HG03342 (cell line): ENCODE data around the gene LRRC7.
"Not testable (repeated sequence)": the region's sequence is repeated elsewhere in the genome, so short reads cannot be mapped to it uniquely, and the experiment has no call there.

ENCODE experiments used
- ATAC-seq: cut with Tn5 transposase; IDR thresholded peaks from one replicate; pipeline ENCODE4 v1.9.1; 2021; ENCODE audit warnings: mild to moderate bottlenecking, moderate library complexity; ENCODE audit not compliant: unreplicated experiment

Gene LRRC7

DNA sequence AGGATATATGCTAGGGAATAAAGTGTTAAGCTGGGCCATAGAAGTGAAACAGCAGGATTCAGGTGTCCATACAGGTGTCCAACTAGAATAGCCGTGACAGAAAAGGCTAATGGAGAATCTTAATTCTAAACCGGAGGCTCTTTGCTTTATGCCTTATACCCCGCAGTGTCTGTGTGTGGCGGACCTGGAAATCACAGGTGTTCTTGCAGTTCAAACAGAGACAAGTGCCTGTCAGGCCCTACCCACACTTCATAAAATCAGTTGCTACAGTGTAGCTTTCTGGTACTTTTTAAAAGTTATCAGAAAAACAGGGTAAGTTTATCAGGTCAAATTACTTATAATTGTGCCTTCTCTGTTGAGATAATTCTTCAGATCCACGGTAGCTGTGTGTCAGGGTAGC lies 293.9 kb downstream of the LRRC7 start:
- no peak for ATAC-seq

DNA sequence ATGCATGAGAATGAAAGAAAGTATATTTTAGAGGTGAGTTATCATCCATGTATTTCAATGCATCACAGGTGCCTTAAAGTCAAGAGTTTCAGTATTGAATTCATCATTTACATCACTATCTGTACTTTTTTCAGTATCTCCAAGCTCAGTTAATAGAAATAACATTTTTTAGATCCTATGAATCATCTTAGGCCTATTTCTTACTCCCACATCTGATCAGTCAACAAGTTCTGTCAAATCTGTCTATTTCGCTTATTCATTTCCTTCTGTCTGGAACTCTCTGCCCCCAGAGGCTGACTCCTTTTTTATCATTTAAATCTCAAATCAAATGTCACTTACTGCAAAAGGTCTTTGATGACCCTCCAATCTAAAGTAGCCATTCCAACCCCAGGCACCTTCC lies 295.2 kb downstream of the LRRC7 start:
- ATAC-seq: no peak

DNA sequence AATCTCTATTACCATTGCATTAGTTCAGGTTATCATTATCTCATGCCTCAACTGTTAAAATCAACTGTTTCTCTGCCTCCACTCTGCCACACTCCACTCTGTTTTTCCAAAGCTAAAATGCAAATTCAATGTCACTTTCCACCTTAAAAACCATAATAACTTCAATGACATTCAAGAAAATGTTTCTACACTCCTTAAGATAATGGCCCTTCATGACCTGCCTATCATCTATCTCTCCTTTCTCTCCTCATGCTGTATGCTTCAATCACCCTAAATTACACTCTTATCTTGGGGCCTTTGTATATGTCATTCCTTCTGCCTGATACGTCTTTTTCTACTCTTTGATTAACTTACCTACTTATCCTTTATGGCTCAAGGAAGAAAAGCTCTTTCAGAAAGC lies 296.0 kb downstream of the LRRC7 start:
- no peak for ATAC-seq

DNA sequence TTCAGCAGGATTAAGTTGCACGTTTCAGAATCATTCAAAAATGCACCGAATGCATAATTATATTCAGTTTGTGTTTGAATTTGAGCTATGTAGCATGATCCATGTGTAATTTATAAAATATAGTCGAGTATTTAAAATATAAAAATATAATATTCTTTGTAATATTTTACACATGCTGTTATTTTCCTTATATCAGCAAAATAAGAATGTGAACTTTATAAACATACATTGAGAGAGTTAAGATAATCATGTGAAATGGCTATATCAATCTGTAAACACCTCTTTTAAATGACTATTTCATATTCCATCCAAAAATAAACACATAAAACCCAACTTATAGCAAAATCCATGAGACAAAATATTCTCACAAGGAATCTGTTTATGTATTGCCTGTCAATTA lies 303.7 kb downstream of the LRRC7 start:
- ATAC-seq: no peak

DNA sequence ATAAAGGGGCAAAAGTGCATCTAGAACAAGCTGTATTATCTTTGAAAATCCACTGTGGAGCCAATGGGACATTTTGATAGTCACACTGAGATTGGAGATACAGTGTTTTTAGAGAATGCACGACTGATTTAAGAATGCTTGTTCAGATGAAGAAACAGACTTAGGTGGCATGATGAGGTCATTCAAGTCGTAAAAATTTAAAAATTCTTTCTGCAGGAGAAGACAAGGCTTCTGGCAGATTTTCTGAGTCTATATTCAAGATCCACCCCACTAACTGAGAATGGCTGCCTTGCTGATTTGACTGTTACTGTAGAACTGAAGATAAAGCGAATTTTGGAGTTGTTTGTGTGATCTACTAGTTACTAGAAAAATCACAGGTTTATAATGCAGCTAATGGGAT lies 310.6 kb downstream of the LRRC7 start:
- ATAC-seq: no peak

DNA sequence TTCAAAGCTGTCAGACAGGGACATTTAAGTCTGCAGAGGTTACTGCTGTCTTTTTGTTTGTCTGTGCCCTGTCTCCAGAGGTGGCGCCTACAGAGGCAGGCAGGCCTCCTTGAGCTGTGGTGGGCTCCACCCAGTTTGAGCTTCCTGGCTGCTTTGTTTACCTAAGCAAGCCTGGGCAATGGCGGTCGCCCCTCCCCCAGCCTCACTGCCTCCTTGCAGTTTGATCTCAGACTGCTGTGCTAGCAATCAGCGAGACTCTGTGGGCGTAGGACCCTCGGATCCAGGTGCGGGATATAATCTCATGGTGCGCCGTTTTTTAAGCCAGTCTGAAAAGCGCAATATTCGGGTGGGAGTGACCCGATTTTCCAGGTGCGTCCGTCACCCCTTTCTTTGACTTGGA lies 320.3 kb downstream of the LRRC7 start:
- ATAC-seq: not testable (repeated sequence)

DNA sequence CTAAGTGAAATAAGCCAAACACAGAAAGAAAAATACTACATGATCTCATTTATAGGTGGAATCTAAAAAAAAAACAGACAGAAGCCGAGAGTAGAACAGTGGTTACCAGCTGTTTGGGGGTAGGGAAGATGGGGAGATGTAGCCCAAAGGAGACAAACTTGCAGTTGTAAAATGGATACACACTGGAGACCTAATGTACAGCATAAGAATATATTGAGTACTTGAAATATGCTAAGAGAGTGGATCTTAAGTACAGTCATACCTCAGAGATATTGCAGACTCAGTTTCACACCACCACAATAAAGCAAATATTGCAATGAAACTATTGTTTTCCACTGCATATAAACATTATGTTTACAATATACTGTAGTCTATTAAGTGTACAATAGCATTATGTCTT lies 320.9 kb downstream of the LRRC7 start:
- ATAC-seq: no peak

DNA sequence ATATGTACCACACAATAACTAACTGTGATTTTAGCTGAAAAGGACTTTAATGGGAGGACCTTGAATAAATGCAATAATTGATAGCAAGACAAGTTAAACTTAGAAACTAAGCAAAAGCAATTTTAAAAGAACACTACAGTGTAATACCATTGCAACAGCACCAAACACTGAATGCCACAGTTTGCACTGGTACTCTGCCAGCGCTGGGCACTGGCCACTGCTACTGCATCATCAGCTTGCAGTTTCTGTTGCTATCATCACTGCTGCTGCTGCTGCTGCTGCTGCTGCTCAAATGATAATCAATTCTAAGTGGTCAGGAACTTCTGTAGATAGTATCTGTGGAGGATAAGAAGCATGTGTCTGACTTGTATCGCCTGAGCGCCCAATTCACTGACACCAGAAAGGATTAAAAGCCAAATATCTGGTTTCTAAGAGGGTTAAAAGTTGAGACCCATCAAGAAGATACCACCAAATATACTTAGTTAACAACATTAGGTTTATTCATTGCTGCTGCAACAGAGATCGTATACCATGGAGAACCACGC lies 330.8 kb downstream of the LRRC7 start:
- no peak for ATAC-seq

DNA sequence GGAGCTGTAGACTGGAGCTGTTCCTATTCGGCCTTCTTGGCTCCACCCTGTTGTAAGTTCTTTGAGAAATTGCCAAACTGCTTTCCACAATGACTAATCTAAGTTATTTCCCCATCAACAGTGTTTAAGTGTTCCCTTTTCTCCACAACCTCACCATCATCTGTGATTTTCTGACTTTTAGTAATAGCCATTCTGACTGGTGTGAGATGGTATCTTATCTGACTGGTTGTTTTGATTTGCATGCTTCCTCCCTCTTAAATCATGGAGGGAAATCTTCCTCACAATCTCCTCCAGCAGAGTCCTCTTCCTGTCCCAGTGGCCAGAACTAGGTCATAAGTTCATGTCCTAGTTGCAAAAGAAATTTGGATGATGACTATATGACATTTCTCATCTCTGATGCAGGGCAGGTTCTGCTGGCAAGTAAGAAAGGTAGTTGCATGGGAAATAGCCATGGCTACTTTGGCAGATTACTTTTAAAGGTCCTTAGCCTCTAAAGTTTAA lies 343.6 kb downstream of the LRRC7 start:
- no peak for ATAC-seq

DNA sequence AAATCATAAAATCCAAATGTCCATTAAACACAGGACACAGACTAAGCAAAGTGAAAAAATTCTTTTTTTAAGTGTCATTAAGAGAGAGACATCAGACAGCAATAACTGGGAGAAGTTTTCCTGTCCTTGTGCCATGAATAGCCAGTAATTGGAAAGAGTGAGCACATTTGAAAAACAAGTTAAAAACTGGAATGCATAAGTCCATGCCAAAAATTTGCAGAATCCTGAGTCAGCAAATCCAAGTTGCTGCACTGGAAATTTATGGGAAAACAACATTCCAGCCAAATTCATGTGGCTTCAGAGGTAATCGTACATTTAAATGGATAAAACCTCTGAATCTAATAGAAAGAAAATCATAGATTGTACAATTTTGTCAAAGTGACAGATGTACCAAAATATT lies 346.3 kb downstream of the LRRC7 start:
- no peak for ATAC-seq

DNA sequence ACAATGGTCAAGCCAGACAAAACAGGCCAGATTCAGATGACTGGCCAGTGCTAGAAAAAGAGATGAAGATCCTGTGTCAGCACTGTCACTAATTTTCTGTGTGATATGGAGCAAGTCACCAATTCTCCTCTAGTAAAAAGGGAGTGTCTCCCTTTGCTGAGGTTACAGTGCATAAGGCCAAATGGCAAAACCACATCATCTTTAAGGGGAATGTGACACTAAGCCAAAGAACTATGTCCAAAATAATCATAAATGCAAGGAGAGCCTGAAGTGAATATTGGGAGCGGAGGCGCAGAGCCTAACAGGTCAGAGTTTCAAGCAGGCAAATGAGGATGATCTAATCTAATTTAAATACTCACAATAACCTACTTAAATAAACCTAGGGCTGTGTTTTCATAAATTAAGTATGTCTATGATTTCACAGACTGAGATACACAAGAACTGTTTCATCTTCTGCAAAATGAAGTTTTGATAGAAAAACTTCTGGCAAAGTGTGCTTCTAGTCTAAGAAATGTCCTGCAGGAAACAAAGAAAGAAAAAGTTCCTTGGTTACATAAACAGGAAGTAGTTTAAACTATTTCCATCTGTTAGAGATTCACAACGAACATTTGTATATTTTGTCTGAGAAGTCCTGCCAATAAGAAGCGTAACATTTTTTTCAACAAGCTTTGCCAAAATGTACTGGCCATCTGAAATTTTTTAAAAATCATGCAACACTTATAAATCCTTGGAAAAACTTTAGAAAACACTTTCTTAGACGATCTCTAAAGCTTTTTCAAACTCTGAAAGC lies 347.4 kb downstream of the LRRC7 start:
- ATAC-seq: no peak

DNA sequence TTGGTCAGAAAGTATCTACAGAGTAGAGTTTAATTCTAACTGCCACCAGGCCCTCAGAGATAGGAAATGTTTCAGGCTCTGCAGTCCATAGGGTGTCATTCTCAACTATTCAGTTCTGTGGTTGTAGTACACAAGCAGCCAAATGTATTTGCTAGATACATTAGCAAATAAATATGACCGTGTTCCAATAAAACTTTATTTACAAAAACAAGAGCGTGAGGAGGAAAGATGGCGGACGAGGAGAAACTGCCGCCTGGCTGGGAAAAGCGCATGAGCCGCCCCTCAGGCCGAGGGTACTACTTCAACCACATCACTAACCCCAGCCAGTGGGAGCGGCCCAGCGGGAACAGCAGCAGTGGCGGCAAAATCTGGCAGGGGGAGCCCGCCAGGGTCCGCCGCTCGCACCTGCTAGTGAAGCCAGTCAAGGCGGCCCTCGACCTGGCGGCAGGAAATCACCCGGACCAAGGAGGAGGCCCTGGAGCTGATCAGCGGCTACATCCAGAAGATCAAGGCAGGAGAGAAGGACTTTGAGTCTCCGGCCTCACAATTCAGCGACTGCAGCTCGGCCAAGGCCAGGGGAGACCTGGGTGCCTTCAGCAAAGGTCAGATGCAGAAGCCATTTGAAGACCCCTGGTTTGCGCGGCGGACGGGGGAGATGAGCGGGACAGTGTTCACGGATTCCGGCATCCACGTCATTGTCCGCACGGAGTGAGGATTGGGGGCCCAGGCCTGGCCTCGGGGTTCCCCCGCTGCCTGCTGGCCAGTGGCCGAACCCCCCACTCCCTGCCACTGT lies 351.6 kb downstream of the LRRC7 start:
- no peak for ATAC-seq

DNA sequence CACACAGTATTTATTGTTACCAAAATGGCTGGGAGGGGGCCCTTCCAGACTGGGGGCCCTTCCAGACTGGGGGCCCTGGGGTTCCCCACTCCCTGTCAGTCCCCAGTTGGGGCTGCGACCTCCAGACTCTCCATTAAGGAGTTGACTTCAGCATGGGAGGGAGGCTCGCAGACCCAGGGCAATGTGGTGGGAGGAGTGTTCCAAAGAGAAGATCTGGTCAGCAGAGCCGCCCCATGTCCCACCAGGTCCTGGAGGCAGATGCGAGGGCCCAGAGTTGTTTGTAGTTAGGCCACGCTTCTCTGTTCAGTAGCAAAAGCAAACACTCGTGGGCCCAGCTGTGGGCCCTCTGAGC lies 352.2 kb downstream of the LRRC7 start:
- ATAC-seq: no peak

DNA sequence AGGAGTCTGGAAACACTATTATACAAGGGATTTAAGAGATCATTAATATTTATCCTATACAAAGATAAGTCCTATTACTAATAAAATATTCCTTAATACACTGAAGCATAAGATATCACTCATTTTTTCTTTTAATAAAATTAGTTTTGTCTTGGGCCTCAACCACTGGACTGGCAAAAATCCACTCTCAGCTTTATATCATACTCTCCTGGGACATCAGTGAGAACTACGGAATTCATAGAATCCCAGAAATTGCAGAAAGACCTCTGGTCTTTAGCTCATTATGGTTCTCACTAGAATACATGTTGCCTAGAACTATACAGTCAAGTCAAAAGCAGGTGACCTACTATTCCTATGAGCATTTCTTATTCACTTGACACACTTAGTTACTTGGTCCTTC lies 352.7 kb downstream of the LRRC7 start:
- ATAC-seq: no peak

DNA sequence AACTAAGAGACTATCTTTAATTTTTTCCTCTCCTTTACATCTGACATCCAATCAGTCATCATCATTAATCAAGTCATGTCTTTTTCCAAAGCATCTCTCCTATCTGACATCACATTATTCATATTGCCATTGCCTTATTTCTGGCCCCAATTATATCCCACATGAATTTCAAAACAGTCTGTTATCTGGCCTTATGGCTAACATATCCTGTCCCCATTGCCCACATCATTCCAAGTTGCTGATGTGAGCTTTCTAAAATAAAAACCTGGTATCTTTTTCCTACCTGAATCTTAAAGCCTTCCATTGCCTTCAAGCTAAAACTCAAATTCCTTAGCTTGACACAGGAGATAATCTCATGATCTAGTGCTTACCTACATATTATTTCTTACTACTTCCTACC lies 353.8 kb downstream of the LRRC7 start:
- ATAC-seq: no peak

DNA sequence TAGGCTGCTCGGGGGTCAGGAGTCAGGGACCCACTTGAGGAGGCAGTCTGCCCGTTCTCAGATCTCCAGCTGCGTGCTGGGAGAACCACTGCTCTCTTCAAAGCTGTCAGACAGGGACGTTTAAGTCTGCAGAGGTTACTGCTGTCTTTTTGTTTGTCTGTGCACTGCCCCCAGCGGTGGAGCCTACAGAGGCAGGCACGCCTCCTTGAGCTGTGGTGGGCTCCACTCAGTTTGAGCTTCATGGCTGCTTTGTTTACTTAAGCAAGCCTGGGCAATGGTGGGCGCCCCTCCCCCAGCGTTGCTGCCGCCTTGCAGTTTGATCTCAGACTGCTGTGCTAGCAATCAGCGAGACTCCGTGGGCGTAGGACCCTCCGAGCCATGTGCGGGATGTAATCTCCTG lies 360.5 kb downstream of the LRRC7 start:
- ATAC-seq: not testable (repeated sequence)

DNA sequence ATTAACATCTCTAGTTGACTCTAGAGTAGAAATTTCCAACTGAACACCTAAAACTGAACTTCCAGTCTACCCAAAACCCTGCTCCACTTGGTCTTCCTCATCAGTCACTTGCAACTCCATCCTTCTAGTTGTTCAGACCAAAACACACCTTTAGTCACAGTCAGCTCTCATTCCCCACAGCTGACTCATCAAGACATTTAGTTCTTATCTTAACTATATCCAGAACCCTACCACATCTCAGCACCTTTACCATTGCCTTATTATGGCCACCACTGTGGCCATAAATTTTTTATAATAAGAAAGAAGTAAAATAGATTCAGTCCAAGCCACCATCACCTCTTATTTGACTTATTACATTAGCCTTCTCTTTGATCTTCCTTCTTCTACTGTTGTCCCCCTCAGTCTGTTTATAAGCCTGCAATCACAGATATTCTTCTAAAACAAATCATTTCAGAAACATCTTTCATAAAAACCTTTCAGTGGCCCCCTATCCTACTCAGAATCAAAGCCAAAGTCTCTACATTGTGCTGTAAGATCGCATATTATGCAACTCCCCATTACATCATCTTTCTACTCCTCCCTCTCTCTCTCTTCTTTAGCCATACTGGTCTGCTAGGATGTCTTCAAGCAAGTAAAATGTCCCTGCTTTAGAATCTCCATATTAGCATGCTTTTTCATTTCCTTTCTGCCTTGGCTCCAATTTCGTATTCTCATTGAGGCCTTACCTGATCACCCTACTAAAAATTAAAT lies 361.8 kb downstream of the LRRC7 start:
- no peak for ATAC-seq

DNA sequence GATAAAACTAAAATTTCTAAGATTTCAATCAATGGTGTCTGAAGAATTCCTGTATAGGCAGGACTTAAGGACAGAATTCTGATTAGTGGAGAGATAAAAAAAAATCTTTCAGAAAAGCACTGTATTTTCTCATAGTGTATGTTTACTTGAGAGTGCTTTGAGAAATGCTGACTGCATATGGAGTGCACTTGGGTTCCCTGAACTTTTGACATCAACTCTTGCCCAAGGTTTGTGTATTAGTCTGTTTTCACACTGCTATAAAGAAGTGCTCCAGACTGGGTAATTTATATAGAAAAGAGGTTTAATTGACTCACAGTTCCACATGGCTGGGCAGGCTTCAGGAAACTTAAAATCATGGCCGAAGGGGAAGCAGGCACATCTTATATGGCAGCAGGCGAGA lies 362.7 kb downstream of the LRRC7 start:
- no peak for ATAC-seq

DNA sequence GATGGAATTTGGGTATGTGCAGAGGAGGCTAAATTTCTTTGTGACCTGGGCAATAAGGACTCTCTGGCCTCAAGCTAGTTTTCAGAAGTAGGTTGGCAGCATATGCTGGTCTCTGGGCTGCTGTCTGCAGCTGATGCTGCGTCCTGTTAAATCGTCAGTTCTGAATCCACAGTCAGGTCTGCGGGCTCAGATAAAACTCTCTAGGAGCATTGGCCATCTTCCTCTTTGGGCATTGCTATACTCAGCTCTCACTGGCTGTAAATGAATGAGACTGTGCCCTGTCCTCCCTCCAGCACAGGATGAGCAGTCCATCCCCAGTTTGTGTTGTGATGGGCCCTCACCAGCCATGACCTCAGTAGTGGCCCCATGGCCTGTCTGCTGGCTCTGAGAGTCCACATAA lies 365.0 kb downstream of the LRRC7 start:
- no peak for ATAC-seq

DNA sequence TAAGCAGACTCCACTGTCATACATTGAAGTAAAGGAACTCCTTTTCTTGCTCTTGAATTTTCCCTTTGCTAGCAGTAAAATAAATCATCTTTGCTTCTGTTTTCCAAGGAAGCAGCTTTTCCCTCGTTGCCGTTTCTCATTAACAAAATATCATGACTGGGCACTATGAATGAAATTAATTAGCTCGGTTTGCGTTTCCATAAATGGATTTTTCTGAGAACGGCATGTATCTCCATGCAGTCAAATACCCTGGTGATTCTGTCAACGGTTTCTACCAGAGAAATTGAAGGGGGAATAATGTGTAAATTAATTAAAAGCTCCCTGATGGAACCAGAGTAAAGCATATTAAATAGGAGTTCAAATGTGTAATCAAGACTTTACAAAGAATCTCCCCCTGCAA lies 372.5 kb downstream of the LRRC7 start:
- no peak for ATAC-seq

DNA sequence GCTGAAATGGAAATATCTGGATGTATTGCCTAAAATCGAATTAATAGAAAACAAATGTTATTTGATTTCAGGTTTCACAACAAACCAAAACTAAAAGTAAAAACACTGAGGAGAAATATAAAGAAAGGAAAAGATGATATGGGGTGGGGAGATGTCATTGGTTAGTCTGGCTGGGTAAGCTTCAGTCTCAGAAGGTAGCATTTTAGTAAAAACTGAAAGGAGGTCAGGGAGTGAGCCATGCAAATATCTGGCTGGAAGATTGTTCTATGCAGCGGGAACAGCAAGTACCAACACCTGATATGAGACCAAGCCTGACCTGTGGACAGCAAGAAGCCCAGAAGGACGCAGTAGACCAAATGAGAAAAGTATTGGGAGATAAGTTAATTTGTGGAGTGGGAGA lies 373.1 kb downstream of the LRRC7 start:
- ATAC-seq: no peak
